Measurements from ENCODE around the gene KIAA1217. TPM values are rescaled to one million over a fixed set of nuclear protein-coding genes. Genes with fewer than 3 reads are reported as not detected.

KIAA1217 gene
- total RNA-seq, 4 donors from 2014 or later, result 12.7 to 156 (median 34.8) TPM

- no peak for TF ChIP-seq CTCF (IDR thresholded peaks at IDR 0.05)
- ATAC-seq (ENCODE audit: low FRiP score) (no peak), DNase-seq (ENCODE audit: low spot score) (no peak)
Measured at GRCh38 chr10:24526085-24526649, 317.2 kb downstream of the KIAA1217 start.

GRCh38 chr10:24528946-24529345 is 320.0 kb downstream of the KIAA1217 start:
- ATAC-seq (ENCODE audit: low FRiP score), result no peak
- no peak for DNase-seq (ENCODE audit: low spot score)
- no peak for TF ChIP-seq CTCF (IDR thresholded peaks at IDR 0.05)

GRCh38 chr10:24531439-24531838 is 322.5 kb downstream of the KIAA1217 start:
- TF ChIP-seq CTCF (IDR thresholded peaks at IDR 0.05), result no peak
- ATAC-seq (ENCODE audit: low FRiP score), result no peak
- no peak for DNase-seq (ENCODE audit: low spot score)

- no peak for TF ChIP-seq CTCF (IDR thresholded peaks at IDR 0.05)
- no peak for DNase-seq (ENCODE audit: low spot score)
- ATAC-seq (ENCODE audit: low FRiP score), result no peak
Measured at GRCh38 chr10:24533981-24534380, 325.0 kb downstream of the KIAA1217 start.

- TF ChIP-seq CTCF (IDR thresholded peaks at IDR 0.05), result no peak
- no peak for ATAC-seq (ENCODE audit: low FRiP score)
- DNase-seq (ENCODE audit: low spot score), result no peak
Measured at GRCh38 chr10:24536636-24537035, 327.7 kb downstream of the KIAA1217 start.

- no peak for DNase-seq (ENCODE audit: low spot score)
- TF ChIP-seq CTCF (IDR thresholded peaks at IDR 0.05), result no peak
- no peak for ATAC-seq (ENCODE audit: low FRiP score)
Measured at GRCh38 chr10:24541239-24541753, 332.4 kb downstream of the KIAA1217 start.
